Hematopoietic multipotent progenitor cell (in vitro differentiated cells): ENCODE data around the gene ZCRB1. TPM values are rescaled to one million over a fixed set of nuclear protein-coding genes. Genes with fewer than 3 reads are reported as not detected.
"Not testable (repeated sequence)": the region's sequence is repeated elsewhere in the genome, so short reads cannot be mapped to it uniquely, and the experiment has no call there.

ENCODE experiments used
- DNase-seq, 3 donors: peaks; one replicate each; pipeline ENCODE4 v3.0.0-alpha.2; 2011 to 2015; ENCODE audit warnings: low read depth in 2 of 3, low spot score in 2 of 3
- total RNA-seq: library from RNA; depleted of rRNA; stranded (reverse); fragments of >200 nt; gene quantifications from one replicate; pipeline ENCODE4 v1.2.3, GENCODE V29; 2012

ZCRB1 gene, protein sequence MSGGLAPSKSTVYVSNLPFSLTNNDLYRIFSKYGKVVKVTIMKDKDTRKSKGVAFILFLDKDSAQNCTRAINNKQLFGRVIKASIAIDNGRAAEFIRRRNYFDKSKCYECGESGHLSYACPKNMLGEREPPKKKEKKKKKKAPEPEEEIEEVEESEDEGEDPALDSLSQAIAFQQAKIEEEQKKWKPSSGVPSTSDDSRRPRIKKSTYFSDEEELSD
- total RNA-seq: 11.6 TPM

GRCh38 chr12:42325653-42326474 lies at the start of gene ZCRB1, which contains the start of gene PPHLN1:
ZCRB1 (minus strand) TSS chr12:42326094; CDS start chr12:42324102, 1,992 bp downstream.
PPHLN1 (plus strand) TSS chr12:42326167; CDS start chr12:42335903, 9,736 bp downstream.
- DNase-seq: peak; percentile 49 to 86 (median 84)

DNA sequence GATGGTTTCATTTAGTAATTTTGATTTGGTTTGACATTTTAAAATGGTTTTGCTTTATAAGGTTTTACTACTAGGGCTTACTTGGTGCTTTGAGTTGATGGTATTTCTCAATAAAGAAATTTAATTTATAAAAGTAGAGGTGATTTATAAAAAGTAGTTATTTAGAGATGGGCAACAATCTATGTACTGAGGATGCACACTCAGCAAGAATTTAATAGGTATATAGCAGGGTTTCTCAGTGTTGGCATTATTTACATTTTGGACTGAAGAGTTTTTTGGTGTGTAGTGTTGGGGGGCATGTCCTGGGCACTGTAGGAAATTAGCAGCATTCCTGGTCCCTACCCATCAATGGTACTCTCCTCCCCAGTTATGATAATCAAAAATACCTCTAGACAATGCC lies 47.8 kb upstream of the ZCRB1 start:
- DNase-seq: no peak

DNA sequence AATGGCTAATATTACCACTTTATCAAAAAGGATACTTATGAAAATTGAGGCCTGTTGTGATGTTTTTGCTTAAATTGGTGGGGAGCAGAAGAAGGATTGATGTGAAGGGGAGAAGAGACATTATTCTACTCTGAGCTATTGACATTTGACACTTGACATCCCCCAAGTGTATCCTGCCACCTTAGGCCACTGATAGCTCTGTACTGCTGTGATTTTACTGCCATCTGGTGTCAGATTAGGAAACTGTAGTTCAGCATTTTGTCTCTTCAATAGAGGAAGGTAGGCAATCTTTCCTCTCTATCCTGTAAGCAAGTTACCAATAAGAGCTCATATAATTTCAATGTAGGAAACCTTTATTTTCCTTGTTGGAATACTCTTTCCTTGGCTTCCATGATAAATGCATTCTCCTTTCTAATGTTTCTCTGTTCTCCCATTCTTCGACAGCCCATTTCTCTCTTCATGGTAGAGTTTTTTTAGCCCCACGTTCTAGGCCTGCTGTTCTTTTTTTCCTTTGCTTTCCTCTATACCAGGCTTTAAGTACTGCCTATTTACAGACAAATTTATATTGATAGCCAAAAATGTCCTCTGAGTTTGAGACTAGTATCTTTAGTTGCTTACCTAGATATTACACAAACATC lies 46.4 kb upstream of the ZCRB1 start:
- DNase-seq: peak; percentile 17 to 79 (median 57)

GRCh38 chr12:42370013-42370412 lies 44.1 kb upstream of the ZCRB1 start:
- no peak for DNase-seq

- no peak for DNase-seq
Measured at GRCh38 chr12:42365486-42365885, 39.6 kb upstream of the ZCRB1 start.

DNA sequence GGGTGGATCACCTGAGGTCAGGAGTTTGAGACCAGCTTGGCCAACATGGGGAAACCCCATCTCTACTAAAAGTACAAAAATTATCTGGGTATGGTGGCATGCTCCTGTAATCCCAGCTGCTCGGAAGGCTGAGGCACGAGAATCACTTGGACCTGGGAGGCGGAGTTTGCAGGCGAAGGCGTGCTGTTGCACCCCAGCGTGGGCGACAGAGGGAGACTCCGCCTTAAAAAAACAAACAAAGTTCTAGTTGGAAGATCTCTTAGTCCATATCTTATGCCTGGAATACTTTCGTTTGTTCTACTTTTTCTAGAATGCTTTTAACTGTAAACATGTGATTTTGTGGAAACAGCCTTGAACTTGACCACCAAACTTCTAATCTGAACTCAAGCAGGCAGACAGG lies 38.8 kb upstream of the ZCRB1 start:
- DNase-seq: no peak

DNA sequence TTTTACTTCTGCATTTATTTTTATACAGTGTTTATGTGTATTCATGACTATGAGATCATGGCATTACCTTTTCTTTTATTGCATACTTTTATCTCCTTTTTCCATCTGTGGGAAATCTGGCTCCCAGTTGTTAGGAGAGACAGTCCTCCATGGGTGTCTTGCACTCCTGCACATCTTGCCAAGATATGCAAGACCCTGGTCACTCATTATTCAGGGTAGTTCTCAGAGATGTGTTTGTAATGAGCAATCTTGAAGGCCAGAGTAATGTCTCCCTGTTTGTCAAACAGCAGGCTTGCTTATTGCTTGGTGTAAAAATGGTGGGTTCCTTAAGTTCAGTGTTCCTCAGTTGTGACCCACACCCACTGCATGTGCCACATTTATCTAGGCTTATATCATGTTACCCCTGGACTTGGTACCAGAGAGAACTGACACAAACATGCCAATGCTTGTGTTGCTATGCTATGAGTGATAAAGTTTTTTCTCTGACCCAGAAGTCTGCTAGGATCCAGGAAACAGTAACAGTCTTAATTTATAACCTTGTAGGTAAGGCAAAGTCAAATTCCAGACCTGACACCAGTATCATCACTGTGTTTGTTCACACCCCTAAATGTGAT lies 36.9 kb upstream of the ZCRB1 start:
- DNase-seq: no peak

DNA sequence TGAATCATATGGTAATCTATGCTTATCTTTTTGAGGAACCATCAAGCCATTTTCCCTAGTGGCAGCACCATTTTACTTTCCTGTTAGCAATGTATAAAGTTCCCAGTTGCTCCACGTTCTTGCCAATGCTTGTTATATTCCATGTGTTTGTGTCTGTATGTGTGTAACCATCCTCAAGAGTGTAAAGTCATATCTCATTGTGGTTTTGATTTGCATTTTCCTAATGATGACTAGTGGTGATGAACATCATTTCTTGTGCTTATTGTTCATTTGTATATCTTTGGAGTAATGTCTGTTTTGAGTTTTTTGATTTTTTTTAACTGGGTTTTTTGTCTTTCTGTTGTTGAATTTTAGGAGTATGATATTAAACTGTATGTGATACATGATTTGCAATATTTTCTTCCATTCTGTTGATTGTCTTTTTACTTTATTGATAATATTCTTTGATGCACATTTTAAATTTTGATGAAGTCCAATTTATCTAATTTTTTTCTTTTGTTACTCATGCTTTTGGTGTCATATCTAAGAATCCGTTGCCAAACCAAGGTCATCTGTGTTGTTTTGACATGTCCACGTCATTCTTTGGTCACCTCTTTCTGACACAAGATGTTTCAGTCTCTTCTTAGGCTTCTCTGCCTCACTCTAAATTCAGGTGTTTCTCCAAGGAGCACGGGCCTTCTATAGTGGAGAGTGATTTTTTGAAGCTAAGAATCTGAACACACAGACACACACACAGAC lies 36.2 kb upstream of the ZCRB1 start:
- DNase-seq: no peak

GRCh38 chr12:42360747-42361403 lies 35.0 kb upstream of the ZCRB1 start:
- DNase-seq: no peak

- DNase-seq: no peak
Measured at GRCh38 chr12:42356344-42356743, 30.4 kb upstream of the ZCRB1 start.

DNA sequence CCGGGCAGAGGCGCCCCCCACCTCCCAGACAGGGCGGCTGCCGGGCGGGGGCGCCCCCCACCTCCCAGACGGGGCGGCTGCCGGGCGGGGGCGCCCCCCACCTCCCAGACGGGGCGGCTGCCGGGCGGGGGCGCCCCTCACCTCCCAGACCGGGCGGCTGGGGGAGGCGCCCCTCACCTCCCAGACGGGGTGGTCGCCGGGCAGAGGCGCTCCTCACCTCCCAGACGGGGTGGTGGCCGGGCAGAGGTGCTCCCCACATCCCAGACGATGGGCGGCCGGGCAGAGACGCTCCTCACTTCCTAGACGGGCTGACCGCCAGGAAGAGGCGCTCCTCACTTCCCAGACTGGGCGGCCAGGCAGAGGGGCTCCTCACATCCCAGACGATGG lies 24.1 kb upstream of the ZCRB1 start:
- DNase-seq: not testable (repeated sequence)

- not testable (repeated sequence) for DNase-seq
Measured at GRCh38 chr12:42349119-42350020, 23.5 kb upstream of the ZCRB1 start.

DNA sequence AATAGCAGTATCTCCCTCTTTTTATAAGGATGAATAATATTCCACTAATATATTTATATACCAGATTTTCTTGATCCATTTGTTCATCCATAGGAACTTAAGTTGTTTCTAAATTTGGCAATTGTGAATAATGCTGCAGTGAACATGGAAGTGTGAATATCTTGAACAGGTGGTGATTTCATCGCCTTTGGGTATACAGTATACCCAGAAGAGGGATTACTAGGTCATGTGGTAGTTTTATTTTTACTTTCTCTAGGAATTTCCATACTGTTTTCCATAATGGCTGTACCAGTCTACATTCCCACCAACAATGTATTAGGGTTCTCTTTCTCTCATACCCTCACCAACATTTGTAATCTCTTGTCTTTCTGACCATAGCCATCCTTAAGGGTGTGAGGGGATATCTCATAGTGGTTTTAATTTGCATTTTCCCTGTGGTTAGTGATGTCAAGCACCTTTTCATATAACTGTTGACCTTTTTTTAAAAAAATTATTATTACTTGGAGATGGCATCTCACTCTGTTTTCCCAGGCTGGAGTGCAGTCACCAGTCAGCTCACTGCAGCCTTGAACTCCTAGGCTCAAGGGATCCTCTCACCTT lies 20.6 kb upstream of the ZCRB1 start:
- DNase-seq: no peak

DNA sequence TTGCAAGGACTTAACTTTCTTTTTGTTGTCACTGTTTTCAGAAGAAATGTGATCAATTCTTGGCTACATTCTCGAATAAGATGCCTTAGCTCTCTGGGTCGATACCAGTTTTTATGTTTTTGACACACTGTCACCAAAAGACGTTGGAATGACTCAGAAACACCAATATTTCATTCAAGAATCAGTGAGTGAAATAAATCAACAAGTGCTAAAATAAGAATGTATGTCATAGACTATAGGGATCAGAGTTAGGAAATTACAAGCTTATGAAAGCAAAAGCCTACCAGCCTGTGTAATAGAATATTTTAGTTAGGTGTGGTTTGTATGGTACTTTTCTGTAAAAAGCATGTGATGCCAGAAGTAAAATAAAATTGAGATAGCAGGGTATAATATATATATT lies 17.8 kb upstream of the ZCRB1 start:
- no peak for DNase-seq

- no peak for DNase-seq
Measured at GRCh38 chr12:42342028-42342427, 16.1 kb upstream of the ZCRB1 start.

GRCh38 chr12:42338280-42338679 lies 12.4 kb upstream of the ZCRB1 start:
- no peak for DNase-seq

- DNase-seq: no peak
Measured at GRCh38 chr12:42336286-42336685, 10.4 kb upstream of the ZCRB1 start.
